ENCODE results near the gene CYB561D2.

GRCh38 chr3:50388720-50389413 lies 38.2 kb downstream of the CYB561D2 start:
- no peak for TF ChIP-seq CTCF (IDR thresholded peaks at IDR 0.05)
- no peak for TF ChIP-seq POLR2A (IDR thresholded peaks at IDR 0.05)

All from thyroid gland (tissue), 4 donors.